ENCODE data around the gene DDX4.

DDX4 gene

DNA sequence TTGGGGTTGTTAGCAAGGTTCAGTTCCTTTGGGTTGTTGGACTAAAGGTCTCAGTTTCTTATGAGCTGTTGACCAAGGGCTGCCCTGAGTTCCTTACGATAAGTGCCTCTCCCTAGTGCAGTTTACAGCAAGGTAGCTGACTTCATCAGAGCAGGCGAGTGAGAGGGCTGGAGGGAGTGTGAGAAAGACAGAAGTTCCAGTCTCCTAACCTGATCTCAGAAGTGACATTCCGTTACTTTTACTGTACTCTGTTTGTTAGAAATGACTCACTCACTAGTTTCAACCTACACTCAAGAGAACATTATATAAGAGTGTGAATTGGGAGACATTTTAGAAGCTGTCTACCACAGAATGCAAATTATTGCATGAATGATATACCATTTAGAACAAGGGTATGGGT, 92.1 kb downstream of the DDX4 start:
- no peak for DNase-seq

GRCh38 chr5:55832446-55832845, 94.6 kb downstream of the DDX4 start:
- no peak for DNase-seq

- no peak for DNase-seq
These were observed 98.3 kb downstream of the DDX4 start for GRCh38 chr5:55836191-55836590.

GRCh38 chr5:55841976-55842375, 104.1 kb downstream of the DDX4 start:
- DNase-seq: no peak

- no peak for DNase-seq
These were observed 110.0 kb downstream of the DDX4 start for GRCh38 chr5:55847837-55848236.

DNA sequence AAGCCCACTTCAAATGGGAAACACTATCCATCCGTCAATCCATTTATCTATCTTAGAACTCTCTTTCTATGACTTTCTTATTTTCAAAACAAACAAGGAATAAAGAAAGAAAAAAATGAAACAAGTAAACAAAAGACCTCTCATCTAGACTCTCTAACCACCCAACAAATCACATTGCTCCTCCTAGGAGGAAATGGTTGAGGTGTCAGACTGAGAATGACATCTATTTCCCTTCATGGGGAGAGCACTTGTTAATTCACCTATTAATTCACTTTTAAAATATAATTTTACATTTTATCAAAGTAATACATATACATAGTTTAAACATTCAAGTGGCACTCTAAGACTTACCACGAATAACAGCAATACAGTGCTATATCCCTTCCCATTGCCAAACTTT, 110.9 kb downstream of the DDX4 start:
- DNase-seq: no peak

DNA sequence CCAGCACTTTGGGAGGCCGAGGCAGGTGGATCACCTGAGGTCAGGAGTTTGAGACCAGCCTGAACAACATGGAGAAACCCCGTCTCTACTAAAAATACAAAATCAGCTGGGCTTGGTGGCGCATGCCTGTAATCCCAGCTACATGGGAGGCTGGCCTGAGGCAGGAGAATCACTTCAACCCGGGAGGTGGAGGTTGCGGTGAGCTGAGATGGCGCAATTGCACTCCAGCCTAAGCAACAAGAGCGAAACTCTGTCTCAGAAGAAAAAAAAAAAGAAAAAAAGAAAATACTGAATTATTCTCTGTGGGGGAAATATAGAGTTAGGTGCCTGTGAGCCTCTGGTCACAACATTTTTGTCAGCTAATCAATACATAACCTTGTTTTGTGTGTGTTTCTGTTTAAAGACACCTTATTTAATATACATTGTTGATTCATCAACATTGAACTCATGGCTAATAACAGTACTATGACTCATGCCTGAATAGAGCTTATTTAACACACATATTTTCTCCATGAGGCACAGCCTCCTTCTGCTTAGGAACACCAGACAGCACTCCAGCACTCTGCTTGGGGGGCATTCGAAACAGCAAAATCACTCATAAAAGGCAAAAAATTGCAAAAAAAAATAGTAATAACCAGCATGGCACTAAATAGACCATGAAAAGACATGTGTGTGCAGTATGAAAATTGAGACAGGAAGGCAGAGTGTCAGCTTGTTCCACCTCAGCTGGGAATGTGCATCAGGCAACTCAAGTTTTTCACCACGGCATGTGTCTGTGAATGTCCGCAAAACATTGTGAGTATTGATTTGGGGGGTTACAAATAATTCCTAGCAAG, 113.2 kb downstream of the DDX4 start, which contains the start of gene IL31RA:
IL31RA (plus strand) TSS at position 519 of the 836 bp plus-strand sequence; CDS start at position 733, 214 bp downstream.
- DNase-seq: peak; percentile 50

DNA sequence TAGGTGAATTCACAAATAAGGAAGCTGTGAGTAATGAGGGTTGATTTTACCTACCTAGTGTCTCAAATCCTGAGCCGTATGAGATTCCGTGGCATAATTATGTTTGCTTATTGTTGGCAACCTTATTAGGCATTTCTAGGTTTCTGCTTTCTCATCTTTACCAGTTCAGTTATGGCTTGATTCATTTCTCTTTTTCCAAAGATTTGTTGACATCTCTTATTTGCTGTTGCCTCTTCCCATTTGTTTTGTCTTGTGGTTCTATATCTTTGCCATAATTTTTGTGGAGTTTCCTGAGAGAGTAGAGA, 113.8 kb downstream of the DDX4 start:
- DNase-seq: no peak

GRCh38 chr5:55852503-55852902, 114.6 kb downstream of the DDX4 start:
- no peak for DNase-seq

DNA sequence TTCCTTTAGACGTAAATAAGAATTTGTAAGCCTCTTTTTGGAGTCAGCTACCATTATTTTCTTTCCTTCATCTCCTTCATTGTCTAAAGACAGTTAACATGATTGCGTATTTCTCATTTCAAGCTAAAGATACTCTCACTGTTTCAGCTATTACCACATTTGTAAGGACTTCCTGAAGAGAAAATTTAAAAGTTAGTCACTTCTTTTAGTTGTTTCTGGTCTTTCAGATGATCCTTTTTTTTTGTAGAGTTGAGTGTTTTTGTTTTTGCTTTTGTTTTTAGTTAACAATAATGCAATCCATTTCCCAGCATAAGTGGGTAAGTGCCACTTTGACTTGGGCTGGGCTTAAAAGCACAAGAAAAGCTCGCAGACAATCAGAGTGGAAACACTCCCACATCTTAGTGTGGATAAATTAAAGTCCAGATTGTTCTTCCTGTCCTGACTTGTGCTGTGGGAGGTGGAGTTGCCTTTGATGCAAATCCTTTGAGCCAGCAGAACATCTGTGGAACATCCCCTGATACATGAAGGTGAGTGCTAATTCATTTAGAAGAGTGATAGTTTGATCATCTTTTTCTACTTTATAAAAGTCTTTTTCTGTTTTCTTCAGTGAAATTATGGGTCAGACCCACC, 115.3 kb downstream of the DDX4 start:
- DNase-seq: peak; percentile 81

- DNase-seq: no peak
These were observed 116.0 kb downstream of the DDX4 start for GRCh38 chr5:55853818-55854217.

GRCh38 chr5:55855509-55855908, 117.6 kb downstream of the DDX4 start:
- no peak for DNase-seq

GRCh38 chr5:55856516-55857246, 118.8 kb downstream of the DDX4 start:
- peak; percentile 76 for DNase-seq

DNA sequence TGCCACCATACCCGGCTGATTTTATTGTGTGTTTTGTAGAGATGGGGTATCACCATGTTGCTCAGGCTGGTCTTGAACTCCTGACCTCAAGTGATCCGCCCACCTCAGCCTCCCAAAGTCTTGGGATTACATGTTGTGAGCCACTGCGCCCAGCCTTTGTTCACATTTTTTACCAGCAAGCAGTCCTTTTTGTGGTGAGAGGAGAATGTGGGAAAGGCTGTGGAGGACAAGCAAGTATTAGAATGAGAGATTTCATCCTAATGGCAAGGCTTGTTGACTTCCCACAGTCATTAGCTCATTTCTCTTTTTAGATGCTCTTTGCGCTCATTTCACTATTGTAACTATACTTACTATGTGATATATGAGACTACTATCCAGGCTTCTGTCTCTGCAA, 119.4 kb downstream of the DDX4 start:
- no peak for DNase-seq

DNA sequence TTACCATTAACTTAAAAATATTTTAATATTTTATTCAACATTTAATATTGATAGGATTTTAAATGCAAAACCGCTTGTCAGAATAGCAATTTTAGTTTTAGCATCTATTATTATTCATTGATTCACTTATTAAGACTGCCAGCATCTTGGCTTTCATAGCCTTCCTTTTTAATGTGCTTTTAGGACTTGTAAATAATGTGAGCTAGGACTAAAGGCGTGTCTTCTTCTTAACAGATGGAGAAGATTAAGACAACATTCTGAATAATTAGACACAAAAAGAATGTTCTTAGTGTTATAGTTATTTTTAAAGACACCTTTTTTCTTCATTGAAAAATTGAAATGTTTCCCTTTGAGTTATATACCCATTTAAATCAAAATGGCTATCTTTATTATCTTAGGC, 120.2 kb downstream of the DDX4 start:
- no peak for DNase-seq

GRCh38 chr5:55860288-55860687, 122.4 kb downstream of the DDX4 start:
- DNase-seq: peak; percentile 48

DNA sequence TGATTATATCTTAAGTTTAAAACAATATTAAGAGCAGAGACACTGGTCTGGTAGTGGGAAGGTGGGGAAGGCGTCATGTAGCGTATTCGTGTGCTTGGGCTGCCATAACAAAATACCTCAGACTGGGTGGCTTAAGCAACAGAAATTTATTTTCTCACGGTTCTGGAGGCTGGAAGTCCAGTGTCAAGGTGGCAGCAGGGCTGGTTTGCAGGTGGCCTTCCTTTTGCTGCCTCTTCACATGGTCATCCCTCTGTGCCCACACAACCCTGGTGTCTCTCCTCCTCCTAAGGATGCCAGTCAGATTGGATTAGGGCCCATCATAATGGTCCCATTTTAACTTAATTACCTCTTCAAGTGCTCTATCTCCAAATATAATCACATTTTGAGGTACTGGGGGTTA, 122.8 kb downstream of the DDX4 start:
- no peak for DNase-seq

GRCh38 chr5:55864606-55865541, 127.0 kb downstream of the DDX4 start:
- DNase-seq: peak; percentile 60

GRCh38 chr5:55865831-55866230, 128.0 kb downstream of the DDX4 start:
- DNase-seq: peak; percentile 23

GRCh38 chr5:55866485-55866884, 128.6 kb downstream of the DDX4 start:
- DNase-seq: no peak

All from suppressor macrophage treated with lipopolysaccharide for 4 hours (primary cell).